ENCODE measurements around the gene TXK.

Gene TXK

GRCh38 chr4:48103483-48104139 lies 30.4 kb downstream of the TXK start:
- no peak for DNase-seq (ENCODE audit: low read depth)

GRCh38 chr4:48102303-48102702 lies 31.7 kb downstream of the TXK start:
- DNase-seq (ENCODE audit: low read depth), result no peak

- DNase-seq (ENCODE audit: low read depth), result no peak
These were observed 33.8 kb downstream of the TXK start for GRCh38 chr4:48100256-48100655.

GRCh38 chr4:48095441-48095840 lies 38.6 kb downstream of the TXK start:
- no peak for DNase-seq (ENCODE audit: low read depth)

- DNase-seq (ENCODE audit: low read depth), result no peak
These were observed 40.0 kb downstream of the TXK start for GRCh38 chr4:48093991-48094416.

GRCh38 chr4:48090621-48091020 lies 43.4 kb downstream of the TXK start:
- no peak for DNase-seq (ENCODE audit: low read depth)

GRCh38 chr4:48085821-48086589 lies 48.0 kb downstream of the TXK start:
- DNase-seq (ENCODE audit: low read depth), result no peak

GRCh38 chr4:48082956-48083355 lies 51.1 kb downstream of the TXK start:
- DNase-seq (ENCODE audit: low read depth), result no peak

- no peak for DNase-seq (ENCODE audit: low read depth)
These were observed 52.9 kb downstream of the TXK start for GRCh38 chr4:48081196-48081595.

- no peak for DNase-seq (ENCODE audit: low read depth)
These were observed 54.1 kb downstream of the TXK start for GRCh38 chr4:48079972-48080391.

GRCh38 chr4:48078862-48079655 lies 55.0 kb downstream of the TXK start:
- DNase-seq (ENCODE audit: low read depth), result no peak

- DNase-seq (ENCODE audit: low read depth), result no peak
These were observed 55.6 kb downstream of the TXK start for GRCh38 chr4:48078425-48078824.

GRCh38 chr4:48074657-48075056 lies 59.4 kb downstream of the TXK start:
- DNase-seq (ENCODE audit: low read depth), result no peak

- DNase-seq (ENCODE audit: low read depth), result no peak
These were observed 60.4 kb downstream of the TXK start for GRCh38 chr4:48073567-48074103.

- no peak for DNase-seq (ENCODE audit: low read depth)
These were observed 62.9 kb downstream of the TXK start for GRCh38 chr4:48071191-48071590.

GRCh38 chr4:48069026-48069425 lies 65.0 kb downstream of the TXK start:
- DNase-seq (ENCODE audit: low read depth), result no peak

- DNase-seq (ENCODE audit: low read depth), result no peak
These were observed 65.9 kb downstream of the TXK start for GRCh38 chr4:48068182-48068581.

- DNase-seq (ENCODE audit: low read depth), result no peak
These were observed 66.5 kb downstream of the TXK start for GRCh38 chr4:48067536-48067935.

- no peak for DNase-seq (ENCODE audit: low read depth)
These were observed 68.4 kb downstream of the TXK start for GRCh38 chr4:48065587-48066052.

GRCh38 chr4:48064349-48064748 lies 69.7 kb downstream of the TXK start:
- DNase-seq (ENCODE audit: low read depth), result no peak

- no peak for DNase-seq (ENCODE audit: low read depth)
These were observed 75.2 kb downstream of the TXK start for GRCh38 chr4:48058617-48059530.

All from stimulated activated CD8-positive, alpha-beta memory T cell treated with anti-CD3 and anti-CD28 coated beads, Interleukin-15, amount 100 ng/mL, for 1 hour (primary cell).